Osteocyte (in vitro differentiated cells): ENCODE data around the gene THRAP3. TPM values are rescaled to one million over a fixed set of nuclear protein-coding genes. Genes with fewer than 3 reads are reported as not detected.

Experiments used
- DNase-seq: peaks from one replicate; pipeline ENCODE4 v3.0.0; 2021; ENCODE audit warnings: mixed read lengths; ENCODE audit not compliant: unreplicated experiment; ENCODE audit errors: extremely low spot score
- H3K27ac Mint-ChIP-seq: one replicate; pipeline ENCODE4 v1.8.0; 2021; ENCODE audit warnings: mild to moderate bottlenecking, mixed read lengths; ENCODE audit not compliant: unreplicated experiment
- H3K27me3 Mint-ChIP-seq: one replicate; pipeline ENCODE4 v1.8.0; 2021; ENCODE audit warnings: mixed read lengths; ENCODE audit not compliant: unreplicated experiment
- H3K36me3 Mint-ChIP-seq: one replicate; pipeline ENCODE4 v1.8.0; 2021; ENCODE audit warnings: mixed read lengths; ENCODE audit not compliant: unreplicated experiment
- H3K4me1 Mint-ChIP-seq: one replicate; pipeline ENCODE4 v1.8.0; 2021; ENCODE audit warnings: mixed read lengths; ENCODE audit not compliant: unreplicated experiment
- H3K4me3 Mint-ChIP-seq: one replicate; pipeline ENCODE4 v1.8.0; 2021; ENCODE audit warnings: mild to moderate bottlenecking, moderate library complexity, mixed read lengths; ENCODE audit not compliant: unreplicated experiment
- H3K9me3 Mint-ChIP-seq: one replicate; pipeline ENCODE4 v1.8.0; 2021; ENCODE audit warnings: mixed read lengths; ENCODE audit not compliant: unreplicated experiment
- CTCF ChIP-seq: fragments of 200-600 bp; sonication (generic); IDR thresholded peaks from 2 replicates; pipeline ENCODE4 v1.5.0; 2021; ENCODE audit warnings: antibody characterized with exemption, mild to moderate bottlenecking, moderate library complexity
- total RNA-seq: library from RNA; stranded (reverse); gene quantifications from 2 replicates; pipeline ENCODE4 v1.2.1, GENCODE V29; 2021

THRAP3 gene
- total RNA-seq, 1 donor from 2014 or later = 117 TPM

- no peaks in the 10 kb centered on the region for H3K27me3 Mint-ChIP-seq
- no peaks in the 10 kb centered on the region for H3K9me3 Mint-ChIP-seq
- TF ChIP-seq CTCF = no peak
- H3K36me3 Mint-ChIP-seq = peaks cover 36% of the 10 kb centered on the region
- H3K4me3 Mint-ChIP-seq = no peak overlapping the region
- no peak for DNase-seq
- peaks cover 34% of the 10 kb centered on the region for H3K4me1 Mint-ChIP-seq
- no peak overlapping the region for H3K27ac Mint-ChIP-seq
These were observed 121.1 kb downstream of the THRAP3 start for GRCh38 chr1:36345353-36345752.

- Mint-ChIP-seq H3K9me3 (no peaks in the 10 kb centered on the region), H3K4me1 (peaks cover 49% of the 10 kb centered on the region), H3K36me3 (peaks cover 27% of the 10 kb centered on the region), H3K4me3 (no peak overlapping the region), H3K27me3 (no peaks in the 10 kb centered on the region), H3K27ac (no peak overlapping the region)
- no peak for DNase-seq
- TF ChIP-seq CTCF = no peak
These were observed 122.6 kb downstream of the THRAP3 start for GRCh38 chr1:36346741-36347370.

- H3K4me3 Mint-ChIP-seq = no peak overlapping the region
- H3K27me3 Mint-ChIP-seq = no peaks in the 10 kb centered on the region
- peak overlapping the region; percentile 99 for H3K27ac Mint-ChIP-seq
- H3K9me3 Mint-ChIP-seq = no peaks in the 10 kb centered on the region
- no peak for TF ChIP-seq CTCF
- peaks cover 27% of the 10 kb centered on the region for H3K36me3 Mint-ChIP-seq
- DNase-seq = no peak
- H3K4me1 Mint-ChIP-seq = peaks cover 54% of the 10 kb centered on the region
These were observed 125.0 kb downstream of the THRAP3 start for GRCh38 chr1:36349241-36349671.

GRCh38 chr1:36349839-36350238, 125.6 kb downstream of the THRAP3 start:
- Mint-ChIP-seq H3K27ac (peak overlapping the region; percentile 99), H3K4me3 (no peak overlapping the region), H3K27me3 (no peaks in the 10 kb centered on the region), H3K4me1 (peaks cover 51% of the 10 kb centered on the region), H3K9me3 (no peaks in the 10 kb centered on the region), H3K36me3 (peaks cover 23% of the 10 kb centered on the region)
- TF ChIP-seq CTCF = no peak
- no peak for DNase-seq

- Mint-ChIP-seq H3K9me3 (no peaks in the 10 kb centered on the region), H3K4me3 (peak overlapping the region; percentile 44), H3K27ac (peak overlapping the region; percentile 99), H3K4me1 (peaks cover 51% of the 10 kb centered on the region), H3K27me3 (no peaks in the 10 kb centered on the region), H3K36me3 (peaks cover 29% of the 10 kb centered on the region)
- peak; percentile 88 for DNase-seq
- TF ChIP-seq CTCF = no peak
These were observed 126.5 kb downstream of the THRAP3 start for GRCh38 chr1:36350659-36351226.
